T-helper 2 cell treated with Interferon-gamma antibody and Interleukin-4, amounts not matched to agents 5 μg/mL and 100 μg/mL, for 36 hours (primary cell): ENCODE results near the gene APBA2.

Source experiments
- DNase-seq: peaks from one replicate; pipeline ENCODE4 v3.0.0; 2021; ENCODE audit warnings: low spot score
- H3K27ac Mint-ChIP-seq: one replicate; pipeline ENCODE4 v1.8.0; 2021; ENCODE audit warnings: mild to moderate bottlenecking, mixed read lengths
- H3K27me3 Mint-ChIP-seq: one replicate; pipeline ENCODE4 v1.8.0; 2021; ENCODE audit warnings: low read depth, mixed read lengths
- H3K36me3 Mint-ChIP-seq: one replicate; pipeline ENCODE4 v1.8.0; 2021; ENCODE audit warnings: low read depth, mixed read lengths
- H3K4me1 Mint-ChIP-seq: one replicate; pipeline ENCODE4 v1.8.0; 2021; ENCODE audit warnings: low read depth, mixed read lengths
- H3K4me3 Mint-ChIP-seq: one replicate; pipeline ENCODE4 v1.8.0; 2022; ENCODE audit warnings: mild to moderate bottlenecking, moderate library complexity, mixed read lengths
- H3K9me3 Mint-ChIP-seq: one replicate; pipeline ENCODE4 v1.8.0; 2021; ENCODE audit warnings: mixed read lengths

The APBA2 gene

DNA sequence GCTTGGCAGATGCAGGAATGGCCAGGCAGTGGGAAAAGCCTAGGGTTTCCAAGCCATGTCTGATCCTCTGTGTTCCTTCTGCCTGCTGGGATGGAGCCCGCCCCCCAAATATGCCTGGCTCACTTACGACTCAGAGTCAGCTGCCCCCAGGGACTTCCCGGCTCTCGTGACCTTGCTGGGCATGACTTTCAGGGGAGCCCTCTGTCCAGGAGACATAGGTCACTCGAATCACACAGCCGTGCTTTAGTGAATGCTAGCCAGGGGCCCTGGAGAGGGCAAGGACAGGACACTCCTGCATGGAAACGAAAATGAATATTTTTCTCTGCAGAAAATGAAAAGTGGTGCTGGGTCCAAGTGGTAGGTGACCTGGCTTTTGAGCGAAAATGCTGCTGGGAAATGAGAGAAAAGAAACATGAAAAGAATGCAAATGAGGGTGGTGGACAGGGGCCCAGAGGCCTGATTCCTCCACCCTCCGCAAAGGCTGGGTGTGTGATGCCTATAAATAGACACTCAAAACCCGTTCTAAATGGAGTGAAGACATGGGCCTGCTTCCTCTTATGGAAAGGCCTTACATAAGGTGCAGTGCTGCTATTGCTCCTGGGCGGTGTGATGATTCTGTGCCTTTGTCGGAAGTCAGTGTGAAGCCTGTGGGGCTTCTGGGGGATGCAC lies 107.4 kb downstream of the APBA2 start:
- H3K4me1 Mint-ChIP-seq, result peaks cover 7% of the 10 kb centered on the region
- DNase-seq, result no peak
- H3K4me3 Mint-ChIP-seq, result no peak overlapping the region
- H3K27me3 Mint-ChIP-seq, result no peaks in the 10 kb centered on the region
- no peaks in the 10 kb centered on the region for H3K36me3 Mint-ChIP-seq
- no peak overlapping the region for H3K27ac Mint-ChIP-seq
- H3K9me3 Mint-ChIP-seq, result no peaks in the 10 kb centered on the region

- Mint-ChIP-seq H3K27me3 (no peaks in the 10 kb centered on the region), H3K36me3 (no peaks in the 10 kb centered on the region), H3K27ac (no peak overlapping the region), H3K4me3 (no peak overlapping the region), H3K4me1 (peaks cover 7% of the 10 kb centered on the region), H3K9me3 (no peaks in the 10 kb centered on the region)
- no peak for DNase-seq
Observed at GRCh38 chr15:28993720-28994053, 107.9 kb downstream of the APBA2 start.

DNA sequence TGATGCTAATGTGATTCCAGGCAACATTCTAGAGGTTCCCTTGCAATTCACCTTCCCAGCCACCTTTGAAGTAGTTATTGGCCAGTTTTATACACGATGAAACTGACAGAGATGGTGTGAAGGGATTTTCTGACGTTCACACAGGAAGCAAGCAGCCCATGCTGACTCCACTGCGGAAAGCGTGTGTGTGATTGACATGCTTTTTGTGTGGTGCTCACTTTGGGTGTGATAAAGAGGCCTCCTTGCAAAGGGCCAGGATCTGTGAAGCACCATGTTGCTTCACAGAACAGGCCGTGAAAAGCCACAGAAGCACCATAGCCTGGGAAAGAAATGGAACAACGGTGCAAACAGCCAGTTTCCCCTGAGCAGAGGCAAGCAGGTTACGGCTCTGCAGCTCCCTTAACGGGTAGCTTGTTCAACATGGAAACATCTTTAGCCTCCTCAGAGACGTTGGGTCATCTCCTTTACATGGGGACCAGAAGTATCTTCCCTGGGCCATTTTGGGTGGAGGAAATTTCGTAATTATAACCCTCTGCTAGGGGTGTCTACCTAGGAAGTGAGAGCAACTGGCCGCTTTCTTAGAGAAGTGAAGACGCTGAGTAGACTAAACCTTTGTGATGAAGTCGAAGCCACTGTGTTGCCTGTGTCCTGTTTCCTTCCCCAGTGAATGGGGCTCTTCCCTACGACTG lies 108.5 kb downstream of the APBA2 start:
- H3K4me1 Mint-ChIP-seq, result peaks cover 7% of the 10 kb centered on the region
- H3K4me3 Mint-ChIP-seq, result no peak overlapping the region
- DNase-seq, result peak; percentile 32
- H3K27ac Mint-ChIP-seq, result no peak overlapping the region
- H3K9me3 Mint-ChIP-seq, result no peaks in the 10 kb centered on the region
- no peaks in the 10 kb centered on the region for H3K36me3 Mint-ChIP-seq
- H3K27me3 Mint-ChIP-seq, result no peaks in the 10 kb centered on the region

GRCh38 chr15:28994831-28995596 lies 109.2 kb downstream of the APBA2 start:
- peaks cover 7% of the 10 kb centered on the region for H3K4me1 Mint-ChIP-seq
- H3K27ac Mint-ChIP-seq, result no peak overlapping the region
- H3K9me3 Mint-ChIP-seq, result no peaks in the 10 kb centered on the region
- H3K36me3 Mint-ChIP-seq, result no peaks in the 10 kb centered on the region
- H3K27me3 Mint-ChIP-seq, result no peaks in the 10 kb centered on the region
- no peak overlapping the region for H3K4me3 Mint-ChIP-seq
- DNase-seq, result no peak

- DNase-seq, result no peak
- Mint-ChIP-seq H3K27ac (no peak overlapping the region), H3K9me3 (no peaks in the 10 kb centered on the region), H3K36me3 (no peaks in the 10 kb centered on the region), H3K27me3 (no peaks in the 10 kb centered on the region), H3K4me1 (peaks cover 7% of the 10 kb centered on the region), H3K4me3 (no peak overlapping the region)
Observed at GRCh38 chr15:28995705-28996104, 109.9 kb downstream of the APBA2 start.

DNA sequence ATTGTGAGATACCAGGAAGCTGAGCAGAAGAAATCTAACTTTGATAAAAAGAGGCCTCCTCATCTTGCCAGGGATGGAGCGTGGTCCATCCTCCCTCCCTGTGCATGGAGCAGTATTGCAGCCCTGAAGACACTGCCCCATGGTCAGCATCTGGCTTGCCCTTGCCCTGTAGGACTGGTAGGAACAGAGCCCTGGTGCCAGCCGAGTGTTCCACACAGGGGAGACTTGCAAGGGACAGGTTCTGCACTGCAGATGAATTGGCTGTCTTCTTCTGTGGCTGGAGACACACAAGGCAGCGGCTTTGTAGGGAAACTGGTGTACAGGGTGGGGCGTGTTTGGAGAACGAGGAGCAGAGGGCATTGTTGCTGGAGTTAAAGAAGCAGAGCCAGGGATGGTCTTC lies 110.5 kb downstream of the APBA2 start:
- Mint-ChIP-seq H3K4me3 (no peak overlapping the region), H3K27me3 (no peaks in the 10 kb centered on the region), H3K9me3 (no peaks in the 10 kb centered on the region), H3K4me1 (peaks cover 7% of the 10 kb centered on the region), H3K27ac (no peak overlapping the region), H3K36me3 (no peaks in the 10 kb centered on the region)
- DNase-seq, result no peak

- no peaks in the 10 kb centered on the region for H3K36me3 Mint-ChIP-seq
- H3K4me3 Mint-ChIP-seq, result no peak overlapping the region
- H3K4me1 Mint-ChIP-seq, result peaks cover 7% of the 10 kb centered on the region
- no peak for DNase-seq
- no peak overlapping the region for H3K27ac Mint-ChIP-seq
- no peaks in the 10 kb centered on the region for H3K9me3 Mint-ChIP-seq
- H3K27me3 Mint-ChIP-seq, result no peaks in the 10 kb centered on the region
Observed at GRCh38 chr15:28996953-28997352, 111.2 kb downstream of the APBA2 start.

GRCh38 chr15:28997791-28998190 lies 112.0 kb downstream of the APBA2 start:
- no peak overlapping the region for H3K4me3 Mint-ChIP-seq
- no peak for DNase-seq
- H3K27ac Mint-ChIP-seq, result no peak overlapping the region
- peaks cover 7% of the 10 kb centered on the region for H3K4me1 Mint-ChIP-seq
- no peaks in the 10 kb centered on the region for H3K9me3 Mint-ChIP-seq
- no peaks in the 10 kb centered on the region for H3K27me3 Mint-ChIP-seq
- no peaks in the 10 kb centered on the region for H3K36me3 Mint-ChIP-seq

- Mint-ChIP-seq H3K4me1 (peaks cover 7% of the 10 kb centered on the region), H3K4me3 (no peak overlapping the region), H3K9me3 (no peaks in the 10 kb centered on the region), H3K36me3 (no peaks in the 10 kb centered on the region), H3K27ac (no peak overlapping the region), H3K27me3 (no peaks in the 10 kb centered on the region)
- DNase-seq, result no peak
Observed at GRCh38 chr15:28998511-28998910, 112.7 kb downstream of the APBA2 start.

- H3K27me3 Mint-ChIP-seq, result no peaks in the 10 kb centered on the region
- no peak for DNase-seq
- H3K9me3 Mint-ChIP-seq, result peaks cover 5% of the 10 kb centered on the region
- no peak overlapping the region for H3K27ac Mint-ChIP-seq
- no peaks in the 10 kb centered on the region for H3K36me3 Mint-ChIP-seq
- no peak overlapping the region for H3K4me3 Mint-ChIP-seq
- H3K4me1 Mint-ChIP-seq, result no peaks in the 10 kb centered on the region
Observed at GRCh38 chr15:29003191-29003839, 117.5 kb downstream of the APBA2 start.

GRCh38 chr15:29003840-29004233 lies 118.1 kb downstream of the APBA2 start:
- no peaks in the 10 kb centered on the region for H3K36me3 Mint-ChIP-seq
- no peaks in the 10 kb centered on the region for H3K4me1 Mint-ChIP-seq
- H3K4me3 Mint-ChIP-seq, result no peak overlapping the region
- H3K9me3 Mint-ChIP-seq, result peaks cover 5% of the 10 kb centered on the region
- no peak overlapping the region for H3K27ac Mint-ChIP-seq
- no peak for DNase-seq
- H3K27me3 Mint-ChIP-seq, result no peaks in the 10 kb centered on the region

DNA sequence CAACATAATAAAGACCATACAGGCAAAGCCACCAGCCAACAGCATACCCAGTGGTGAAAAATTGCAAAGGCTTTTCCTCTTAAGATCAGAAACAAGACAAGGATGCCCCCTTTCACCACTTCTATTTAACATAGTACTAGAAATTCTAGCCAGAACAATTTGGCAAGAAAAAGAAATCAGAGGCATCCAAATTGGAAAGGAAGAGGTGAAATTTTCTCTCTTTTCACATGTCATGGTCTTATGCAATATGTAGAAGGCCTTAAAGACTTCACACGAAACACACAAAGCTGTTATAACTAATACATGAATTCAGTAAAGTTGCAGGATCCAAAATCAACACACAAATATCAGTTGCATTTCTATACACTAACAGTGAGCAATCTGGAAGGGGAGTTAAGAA lies 120.2 kb downstream of the APBA2 start:
- Mint-ChIP-seq H3K27me3 (no peaks in the 10 kb centered on the region), H3K4me1 (no peaks in the 10 kb centered on the region), H3K9me3 (peaks cover 5% of the 10 kb centered on the region), H3K36me3 (no peaks in the 10 kb centered on the region), H3K27ac (no peak overlapping the region), H3K4me3 (no peak overlapping the region)
- no peak for DNase-seq

DNA sequence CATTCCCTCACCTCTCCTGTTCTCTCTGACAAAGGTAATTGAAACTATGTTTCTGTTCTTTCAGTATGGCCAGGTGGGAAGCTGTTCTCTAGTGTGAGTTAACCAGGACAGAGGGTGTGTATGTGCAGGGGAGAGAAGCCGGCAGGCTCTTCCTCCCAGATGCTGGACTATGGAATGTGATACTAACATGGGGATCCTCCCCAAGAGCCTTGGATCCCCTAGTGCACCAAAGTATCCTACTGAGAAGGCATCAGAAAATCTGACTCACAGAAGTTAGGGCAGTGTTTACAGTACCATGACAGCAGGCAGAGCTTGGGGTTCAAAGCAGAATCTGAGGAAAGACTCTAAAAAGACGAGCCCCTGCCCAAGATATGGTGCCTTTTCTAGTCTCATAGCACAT lies 123.1 kb downstream of the APBA2 start:
- H3K4me1 Mint-ChIP-seq, result no peaks in the 10 kb centered on the region
- no peak for DNase-seq
- H3K27ac Mint-ChIP-seq, result no peak overlapping the region
- H3K4me3 Mint-ChIP-seq, result no peak overlapping the region
- no peaks in the 10 kb centered on the region for H3K36me3 Mint-ChIP-seq
- no peaks in the 10 kb centered on the region for H3K27me3 Mint-ChIP-seq
- peaks cover 5% of the 10 kb centered on the region for H3K9me3 Mint-ChIP-seq

DNA sequence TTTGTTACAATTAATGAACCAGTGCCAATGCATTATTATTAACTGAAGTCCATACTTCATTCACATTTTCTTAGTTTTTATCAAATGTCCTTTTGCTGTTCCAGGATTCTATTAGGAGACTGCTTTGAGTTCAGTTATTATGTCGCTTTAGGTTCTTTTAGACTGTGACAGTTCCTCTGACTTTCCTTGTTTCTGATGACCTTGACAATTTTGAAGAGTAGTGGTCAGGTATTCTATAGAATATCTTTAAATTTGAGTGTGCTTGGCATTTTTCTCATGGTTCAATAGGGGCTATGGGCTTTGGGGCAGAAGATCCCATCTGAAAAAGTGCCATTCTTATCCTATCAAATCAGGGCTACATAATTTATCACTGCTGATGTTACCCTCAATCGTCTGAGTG lies 126.3 kb downstream of the APBA2 start:
- H3K27ac Mint-ChIP-seq, result no peak overlapping the region
- H3K4me3 Mint-ChIP-seq, result no peak overlapping the region

More for the DNA sequence above, 126.3 kb downstream of the APBA2 start:
- no peak for DNase-seq
- no peaks in the 10 kb centered on the region for H3K36me3 Mint-ChIP-seq
- H3K4me1 Mint-ChIP-seq, result no peaks in the 10 kb centered on the region
- H3K27me3 Mint-ChIP-seq, result no peaks in the 10 kb centered on the region
- no peaks in the 10 kb centered on the region for H3K9me3 Mint-ChIP-seq
